ENCODE data around the gene PTPRM.

DNA sequence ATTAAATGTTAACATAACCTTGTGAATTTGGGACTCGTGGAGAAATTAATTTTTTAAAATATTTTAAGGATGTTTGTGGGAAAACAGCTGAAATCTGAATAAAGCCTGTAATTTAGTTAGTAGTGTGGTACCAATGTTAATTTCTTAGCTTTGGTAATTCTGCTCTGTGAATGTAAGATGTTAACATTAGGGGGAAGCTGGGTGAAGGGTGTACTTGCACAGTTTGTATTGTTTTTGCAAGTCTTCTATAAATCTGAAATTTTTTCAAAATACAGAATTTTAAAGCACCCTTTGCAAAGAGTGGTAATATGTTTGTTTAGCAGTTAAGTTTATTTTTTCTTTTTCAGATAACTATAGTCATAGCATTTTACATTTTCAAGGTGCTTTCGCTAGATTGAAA lies 4.5 kb downstream of the PTPRM start:
- TF ChIP-seq CTCF (IDR thresholded peaks at IDR 0.05): no peak
- no peak for TF ChIP-seq EZH2 (IDR thresholded peaks at IDR 0.05)
- no peak for TF ChIP-seq EZH2phosphoT487 (IDR thresholded peaks at IDR 0.05)

All from neural progenitor cell (in vitro differentiated cells).